ENCODE measurements around the gene INSIG2.
"Not testable (repeated sequence)": the region's sequence is repeated elsewhere in the genome, so short reads cannot be mapped to it uniquely, and the experiment has no call there.

The INSIG2 gene

GRCh38 chr2:118084491-118085089 is 3.7 kb upstream of the INSIG2 start:
- Histone ChIP-seq H3K27ac (ENCODE audit: insufficient read depth, low read length, poor library complexity, severe bottlenecking) (no peak overlapping the region), H3K4me1 (ENCODE audit: control insufficient read depth, insufficient read depth, low read length, poor library complexity, severe bottlenecking) (peaks cover 5% of the 10 kb centered on the region), H3K36me3 (ENCODE audit: control insufficient read depth, insufficient read depth, low read length) (no peaks in the 10 kb centered on the region), H3K9me3 (ENCODE audit: control insufficient read depth, low read length) (no peaks in the 10 kb centered on the region), H3K27me3 (replicated peaks; ENCODE audit: control insufficient read depth, insufficient read depth, low read length, poor library complexity, severe bottlenecking) (no peaks in the 10 kb centered on the region), H3K4me3 (ENCODE audit: insufficient read depth, low read depth, low read length, poor library complexity, severe bottlenecking) (no peak overlapping the region)
- DNase-seq, result no peak

GRCh38 chr2:118085173-118086023 is 2.9 kb upstream of the INSIG2 start:
- H3K36me3 ChIP-seq (ENCODE audit: control insufficient read depth, insufficient read depth, low read length), result no peaks in the 10 kb centered on the region
- H3K4me3 ChIP-seq (ENCODE audit: insufficient read depth, low read depth, low read length, poor library complexity, severe bottlenecking), result no peak overlapping the region
- DNase-seq, result no peak
- no peaks in the 10 kb centered on the region for H3K9me3 ChIP-seq (ENCODE audit: control insufficient read depth, low read length)
- H3K27ac ChIP-seq (ENCODE audit: insufficient read depth, low read length, poor library complexity, severe bottlenecking), result no peak overlapping the region
- no peaks in the 10 kb centered on the region for H3K27me3 ChIP-seq (replicated peaks; ENCODE audit: control insufficient read depth, insufficient read depth, low read length, poor library complexity, severe bottlenecking)
- H3K4me1 ChIP-seq (ENCODE audit: control insufficient read depth, insufficient read depth, low read length, poor library complexity, severe bottlenecking), result peaks cover 7% of the 10 kb centered on the region

GRCh38 chr2:118086024-118086633 is 2.1 kb upstream of the INSIG2 start:
- Histone ChIP-seq H3K36me3 (ENCODE audit: control insufficient read depth, insufficient read depth, low read length) (no peaks in the 10 kb centered on the region), H3K27ac (ENCODE audit: insufficient read depth, low read length, poor library complexity, severe bottlenecking) (no peak overlapping the region), H3K4me3 (ENCODE audit: insufficient read depth, low read depth, low read length, poor library complexity, severe bottlenecking) (no peak overlapping the region), H3K27me3 (replicated peaks; ENCODE audit: control insufficient read depth, insufficient read depth, low read length, poor library complexity, severe bottlenecking) (no peaks in the 10 kb centered on the region), H3K9me3 (ENCODE audit: control insufficient read depth, low read length) (no peaks in the 10 kb centered on the region), H3K4me1 (ENCODE audit: control insufficient read depth, insufficient read depth, low read length, poor library complexity, severe bottlenecking) (peaks cover 7% of the 10 kb centered on the region)
- DNase-seq, result no peak

GRCh38 chr2:118089139-118089800 is 999 bp downstream of the INSIG2 start:
- peak overlapping the region; percentile 90 for H3K4me3 ChIP-seq (ENCODE audit: insufficient read depth, low read depth, low read length, poor library complexity, severe bottlenecking)
- H3K4me1 ChIP-seq (ENCODE audit: control insufficient read depth, insufficient read depth, low read length, poor library complexity, severe bottlenecking), result peaks cover 7% of the 10 kb centered on the region
- H3K36me3 ChIP-seq (ENCODE audit: control insufficient read depth, insufficient read depth, low read length), result no peaks in the 10 kb centered on the region
- DNase-seq, result no peak
- no peaks in the 10 kb centered on the region for H3K27me3 ChIP-seq (replicated peaks; ENCODE audit: control insufficient read depth, insufficient read depth, low read length, poor library complexity, severe bottlenecking)
- H3K9me3 ChIP-seq (ENCODE audit: control insufficient read depth, low read length), result no peaks in the 10 kb centered on the region
- H3K27ac ChIP-seq (ENCODE audit: insufficient read depth, low read length, poor library complexity, severe bottlenecking), result peak overlapping the region; percentile 73

- no peak for DNase-seq
- Histone ChIP-seq H3K36me3 (ENCODE audit: control insufficient read depth, insufficient read depth, low read length) (no peaks in the 10 kb centered on the region), H3K9me3 (ENCODE audit: control insufficient read depth, low read length) (no peaks in the 10 kb centered on the region), H3K27ac (ENCODE audit: insufficient read depth, low read length, poor library complexity, severe bottlenecking) (no peak overlapping the region), H3K4me1 (ENCODE audit: control insufficient read depth, insufficient read depth, low read length, poor library complexity, severe bottlenecking) (peaks cover 7% of the 10 kb centered on the region), H3K4me3 (ENCODE audit: insufficient read depth, low read depth, low read length, poor library complexity, severe bottlenecking) (no peak overlapping the region), H3K27me3 (replicated peaks; ENCODE audit: control insufficient read depth, insufficient read depth, low read length, poor library complexity, severe bottlenecking) (no peaks in the 10 kb centered on the region)
These were observed 2.3 kb downstream of the INSIG2 start for GRCh38 chr2:118090387-118091139.

GRCh38 chr2:118091140-118091478 is 2.8 kb downstream of the INSIG2 start:
- Histone ChIP-seq H3K36me3 (ENCODE audit: control insufficient read depth, insufficient read depth, low read length) (no peaks in the 10 kb centered on the region), H3K27me3 (replicated peaks; ENCODE audit: control insufficient read depth, insufficient read depth, low read length, poor library complexity, severe bottlenecking) (no peaks in the 10 kb centered on the region), H3K4me3 (ENCODE audit: insufficient read depth, low read depth, low read length, poor library complexity, severe bottlenecking) (no peak overlapping the region), H3K4me1 (ENCODE audit: control insufficient read depth, insufficient read depth, low read length, poor library complexity, severe bottlenecking) (peaks cover 7% of the 10 kb centered on the region), H3K9me3 (ENCODE audit: control insufficient read depth, low read length) (no peaks in the 10 kb centered on the region), H3K27ac (ENCODE audit: insufficient read depth, low read length, poor library complexity, severe bottlenecking) (no peak overlapping the region)
- DNase-seq, result no peak

GRCh38 chr2:118091631-118092030 is 3.4 kb downstream of the INSIG2 start:
- no peak overlapping the region for H3K4me3 ChIP-seq (ENCODE audit: insufficient read depth, low read depth, low read length, poor library complexity, severe bottlenecking)
- H3K36me3 ChIP-seq (ENCODE audit: control insufficient read depth, insufficient read depth, low read length), result no peaks in the 10 kb centered on the region
- no peak for DNase-seq
- H3K9me3 ChIP-seq (ENCODE audit: control insufficient read depth, low read length), result no peaks in the 10 kb centered on the region
- no peaks in the 10 kb centered on the region for H3K27me3 ChIP-seq (replicated peaks; ENCODE audit: control insufficient read depth, insufficient read depth, low read length, poor library complexity, severe bottlenecking)
- peaks cover 7% of the 10 kb centered on the region for H3K4me1 ChIP-seq (ENCODE audit: control insufficient read depth, insufficient read depth, low read length, poor library complexity, severe bottlenecking)
- H3K27ac ChIP-seq (ENCODE audit: insufficient read depth, low read length, poor library complexity, severe bottlenecking), result no peak overlapping the region

GRCh38 chr2:118094102-118094501 is 5.8 kb downstream of the INSIG2 start:
- not testable (repeated sequence) for DNase-seq; H3K4me3 ChIP-seq (ENCODE audit: insufficient read depth, low read depth, low read length, poor library complexity, severe bottlenecking); H3K27me3 ChIP-seq (replicated peaks; ENCODE audit: control insufficient read depth, insufficient read depth, low read length, poor library complexity, severe bottlenecking); H3K9me3 ChIP-seq (ENCODE audit: control insufficient read depth, low read length); H3K4me1 ChIP-seq (ENCODE audit: control insufficient read depth, insufficient read depth, low read length, poor library complexity, severe bottlenecking); H3K27ac ChIP-seq (ENCODE audit: insufficient read depth, low read length, poor library complexity, severe bottlenecking); H3K36me3 ChIP-seq (ENCODE audit: control insufficient read depth, insufficient read depth, low read length)

- no peak overlapping the region for H3K4me3 ChIP-seq (ENCODE audit: insufficient read depth, low read depth, low read length, poor library complexity, severe bottlenecking)
These were observed 6.2 kb downstream of the INSIG2 start for GRCh38 chr2:118094503-118094902.

More at GRCh38 chr2:118094503-118094902, 6.2 kb downstream of the INSIG2 start:
- Histone ChIP-seq H3K27ac (ENCODE audit: insufficient read depth, low read length, poor library complexity, severe bottlenecking) (no peak overlapping the region), H3K27me3 (replicated peaks; ENCODE audit: control insufficient read depth, insufficient read depth, low read length, poor library complexity, severe bottlenecking) (no peaks in the 10 kb centered on the region), H3K36me3 (ENCODE audit: control insufficient read depth, insufficient read depth, low read length) (peaks cover 9% of the 10 kb centered on the region), H3K4me1 (ENCODE audit: control insufficient read depth, insufficient read depth, low read length, poor library complexity, severe bottlenecking) (peaks cover 2% of the 10 kb centered on the region), H3K9me3 (ENCODE audit: control insufficient read depth, low read length) (no peaks in the 10 kb centered on the region)
- no peak for DNase-seq
